HG03060 (cell line): ENCODE measurements around the gene GGN.
A peak's percentile ranks its signal among the peaks of the same experiment; 100 is the strongest.

ENCODE experiments used
- ATAC-seq: cut with Tn5 transposase; IDR thresholded peaks from one replicate; pipeline ENCODE4 v1.9.1; 2021; ENCODE audit warnings: low read depth, moderate number of reproducible peaks; ENCODE audit not compliant: unreplicated experiment

The GGN gene

GRCh38 chr19:38388349-38389100 lies 691 bp upstream of the GGN start, which contains the start of gene SPRED3:
Gene SPRED3, plus strand, starts transcription at chr19:38388697. Its CDS starts 1,606 bp downstream, at chr19:38390303.
- ATAC-seq: no peak

GRCh38 chr19:38386971-38387549 lies 774 bp downstream of the GGN start:
- ATAC-seq: no peak

- no peak for ATAC-seq
These were observed 1.4 kb downstream of the GGN start for GRCh38 chr19:38386300-38386970.

GRCh38 chr19:38385804-38386257 lies 2.0 kb downstream of the GGN start:
- no peak for ATAC-seq

- ATAC-seq: no peak
These were observed 2.6 kb downstream of the GGN start for GRCh38 chr19:38385057-38385803.

GRCh38 chr19:38384209-38385027 lies 3.4 kb downstream of the GGN start:
- ATAC-seq: no peak

GRCh38 chr19:38383743-38384142 lies 4.1 kb downstream of the GGN start:
- no peak for ATAC-seq

GRCh38 chr19:38383184-38383583 lies 4.7 kb downstream of the GGN start:
- no peak for ATAC-seq

GRCh38 chr19:38381138-38381537 lies 6.7 kb downstream of the GGN start:
- ATAC-seq: no peak

- ATAC-seq: no peak
These were observed 9.0 kb downstream of the GGN start for GRCh38 chr19:38378866-38379265.

GRCh38 chr19:38377052-38377451 lies 10.8 kb downstream of the GGN start:
- no peak for ATAC-seq

GRCh38 chr19:38376576-38376975 lies 11.3 kb downstream of the GGN start:
- ATAC-seq: no peak

GRCh38 chr19:38375748-38376147 lies 12.1 kb downstream of the GGN start:
- no peak for ATAC-seq

GRCh38 chr19:38375098-38375493 lies 12.7 kb downstream of the GGN start:
- ATAC-seq: no peak

- ATAC-seq: peak; percentile 92
These were observed 13.3 kb downstream of the GGN start, which contains the start of gene PSMD8 for GRCh38 chr19:38374332-38375097. Gene PSMD8, plus strand, starts transcription at chr19:38374571. Its CDS starts 31 bp downstream, at chr19:38374602.

- no peak for ATAC-seq
These were observed 13.9 kb downstream of the GGN start for GRCh38 chr19:38373907-38374331.

GRCh38 chr19:38371081-38371480 lies 16.8 kb downstream of the GGN start:
- ATAC-seq: no peak

- ATAC-seq: no peak
These were observed 17.5 kb downstream of the GGN start for GRCh38 chr19:38370299-38370698.

GRCh38 chr19:38369584-38369983 lies 18.2 kb downstream of the GGN start:
- no peak for ATAC-seq
